HCT116 (cell line): Measurements from ENCODE around the gene MTA3. TPM values are rescaled to one million over a fixed set of nuclear protein-coding genes. Genes with fewer than 3 reads are reported as not detected.

Source experiments
- ATAC-seq: fragments of 200-7000 bp; cut with Tn5 transposase; 2 replicates; pipeline ENCODE4 v1.9.1; 2020; ENCODE audit warnings: mild to moderate bottlenecking, moderate library complexity
- BruUV-seq: library from RNA; stranded (reverse); fragments of 400-500 nt; replicated peaks from 2 replicates; lab custom pipeline; 2021; lab: Mats Ljungman, UMichigan
- CTCF ChIA-PET: fragments of 300-600 bp; sonication (Branson Sonifier 250); formaldehyde crosslinking; loops from one replicate; lab custom pipeline; 2021; ENCODE audit warnings: antibody characterized with exemption; lab: Charles Lee
- POLR2A ChIA-PET: fragments of 300-600, 350-600 bp; sonication (Branson Sonifier 250); formaldehyde crosslinking; loops from one replicate; lab custom pipeline; 2021; ENCODE audit warnings: antibody characterized with exemption; lab: Charles Lee
- RAD21 ChIA-PET, 2 experiments: fragments of 300-600 bp; sonication (Branson Sonifier 250); formaldehyde crosslinking; loops; one replicate each; lab custom pipeline; 2023; ENCODE audit warnings: low total read pairs in 2 of 2; ENCODE audit not compliant: uncharacterized antibody in 2 of 2, unreplicated experiment in 2 of 2, low non-redundant PET in 1 of 2; lab: Charles Lee
- DNase-seq: peaks from one replicate; pipeline ENCODE4 v3.0.0-alpha.2; 2010; ENCODE audit warnings: low read depth, low spot score
- H2AFZ ChIP-seq: fragments of 200-600 bp; shearing (Covaris generic), sonication (generic); 2 replicates; pipeline ENCODE4 v1.6.1; 2017; ENCODE audit warnings: low read depth, mixed run types, mixed read lengths, antibody characterized with exemption, low read length; ENCODE audit not compliant: poor library complexity, severe bottlenecking
- H3K27ac ChIP-seq: 2 replicates; pipeline ENCODE4 v1.5.1; 2012; ENCODE audit warnings: low read depth, low read length
- H3K27me3 ChIP-seq: fragments of 200-600 bp; sonication (generic); 2 replicates; pipeline ENCODE4 v1.6.1; 2016; ENCODE audit warnings: mixed run types, low read length, mixed read lengths; ENCODE audit not compliant: insufficient read depth
- H3K36me3 ChIP-seq, 2 experiments: fragments of 200-500 bp in 1 of 2; fragments of 200-600 bp in 1 of 2; sonication (Bioruptor generic) in 1 of 2; sonication (generic) in 1 of 2; 2 replicates each; pipeline versions ENCODE4 v1.5.1 to v1.6.1; 2014 to 2016; ENCODE audit warnings: low read length in 2 of 2, inconsistent platforms in 1 of 2, mixed read lengths in 1 of 2, mixed run types in 1 of 2; ENCODE audit not compliant: insufficient read depth in 2 of 2, control insufficient read depth in 1 of 2
- H3K4me1 ChIP-seq, 2 experiments: fragments of 200-600 bp in 1 of 2; sonication (generic) in 1 of 2; 2 replicates each; pipeline versions ENCODE4 v1.5.1 to v1.6.1; 2012 to 2017; ENCODE audit warnings: low read length in 2 of 2, inconsistent platforms in 1 of 2, mild to moderate bottlenecking in 1 of 2, mixed read lengths in 1 of 2, mixed run types in 1 of 2, moderate library complexity in 1 of 2; ENCODE audit not compliant: insufficient read depth in 2 of 2, control insufficient read depth in 1 of 2
- H3K4me2 ChIP-seq: fragments of 200-600 bp; sonication (generic); 2 replicates; pipeline ENCODE4 v1.6.1; 2017; ENCODE audit warnings: mixed run types, low read length, mixed read lengths
- H3K4me3 ChIP-seq, 2 experiments: fragments of 200-600 bp in 1 of 2; sonication (generic) in 1 of 2; replicated peaks in 1 of 2; 2 replicates each; pipeline ENCODE4 v1.5.1; 2011 to 2016; ENCODE audit warnings: low read length in 2 of 2, control low read depth in 1 of 2, low read depth in 1 of 2, mild to moderate bottlenecking in 1 of 2, mixed read lengths in 1 of 2, mixed run types in 1 of 2
- H3K79me2 ChIP-seq: fragments of 200-600 bp; sonication (generic); 2 replicates; pipeline ENCODE4 v1.6.1; 2017; ENCODE audit warnings: mild to moderate bottlenecking, mixed run types, low read length, moderate library complexity, mixed read lengths; ENCODE audit not compliant: insufficient read depth
- H3K9ac ChIP-seq: fragments of 200-600 bp; sonication (generic); 2 replicates; pipeline ENCODE4 v1.6.1; 2016; ENCODE audit warnings: low read length, mixed read lengths
- H3K9me2 ChIP-seq: fragments of 200-600 bp; sonication (generic), shearing (Covaris generic); 2 replicates; pipeline ENCODE4 v1.6.1; 2017; ENCODE audit warnings: mixed run types, mild to moderate bottlenecking, moderate library complexity; ENCODE audit not compliant: insufficient read depth
- H3K9me3 ChIP-seq, 2 experiments: fragments of 200-500 bp in 1 of 2; fragments of 200-600 bp in 1 of 2; sonication (Bioruptor generic) in 1 of 2; sonication (generic) in 1 of 2; 2 replicates each; pipeline ENCODE4 v1.6.1; 2014 to 2017; ENCODE audit warnings: low read length in 2 of 2, mixed read lengths in 2 of 2, inconsistent platforms in 1 of 2, low read depth in 1 of 2, mild to moderate bottlenecking in 1 of 2, mixed run types in 1 of 2, moderate library complexity in 1 of 2; ENCODE audit not compliant: control insufficient read depth in 1 of 2, insufficient read depth in 1 of 2
- H4K20me1 ChIP-seq: fragments of 200-600 bp; sonication (generic), shearing (Covaris generic); 2 replicates; pipeline ENCODE4 v1.6.1; 2017; ENCODE audit warnings: mixed run types, mild to moderate bottlenecking, moderate library complexity; ENCODE audit not compliant: insufficient read depth
- CBX3 ChIP-seq: IDR thresholded peaks from 2 replicates; pipeline ENCODE4 v1.6.1; 2012; ENCODE audit warnings: low read depth
- EGR1 ChIP-seq: IDR thresholded peaks from 2 replicates; pipeline ENCODE4 v1.6.1; 2012; ENCODE audit warnings: low read depth
- EZH2 ChIP-seq: fragments of 200-600 bp; sonication (generic); IDR thresholded peaks from 2 replicates; pipeline ENCODE4 v1.6.1; 2017; ENCODE audit warnings: antibody characterized with exemption, mixed run types
- JUND ChIP-seq: IDR thresholded peaks from 2 replicates; pipeline ENCODE4 v1.6.1; 2012
- POLR2A ChIP-seq: IDR thresholded peaks from 2 replicates; pipeline ENCODE4 v1.7.0; 2011; ENCODE audit warnings: borderline replicate concordance; ENCODE audit not compliant: insufficient read depth, insufficient read length; ENCODE audit errors: extremely low read depth
- POLR2AphosphoS5 ChIP-seq: IDR thresholded peaks from 2 replicates; pipeline ENCODE4 v1.6.1; 2011; ENCODE audit warnings: mild to moderate bottlenecking, low read depth, low read length, moderate library complexity
- RAD21 ChIP-seq: IDR thresholded peaks from 2 replicates; pipeline ENCODE4 v1.6.1; 2012; ENCODE audit warnings: low read depth, mild to moderate bottlenecking
- SIN3A ChIP-seq: IDR thresholded peaks from 2 replicates; pipeline ENCODE4 v1.6.1; 2012; ENCODE audit warnings: low read depth
- SRF ChIP-seq: IDR thresholded peaks from 2 replicates; pipeline ENCODE4 v1.6.1; 2012; ENCODE audit warnings: low read depth
- TCF7L2 ChIP-seq: IDR thresholded peaks from 2 replicates; pipeline ENCODE4 v1.7.0; 2011; ENCODE audit warnings: borderline replicate concordance, inconsistent platforms; ENCODE audit not compliant: insufficient read depth, insufficient read length; ENCODE audit errors: extremely low read depth
- ZFX ChIP-seq: fragments of 450-650 bp; IDR thresholded peaks from 2 replicates; pipeline ENCODE4 v1.6.1; 2017
- intact Hi-C: fragments of 100-400 bp; cut with micrococcal nuclease; formaldehyde crosslinking; loops from 2 replicates; pipeline ENCODE4 v1.10.0; 2022
- total RNA-seq: library from RNA; stranded (reverse); gene quantifications from one replicate; pipeline ENCODE4 v1.2.1, GENCODE V29; 2021; ENCODE audit not compliant: unreplicated experiment

MTA3 gene
- total RNA-seq, 1 experiment from 2014 or later: 46.3 TPM

- H3K4me3 ChIP-seq: no peak overlapping the region
- TF ChIP-seq TCF7L2: no peak
- TF ChIP-seq EGR1: no peak
- TF ChIP-seq SIN3A: no peak
- no peak for TF ChIP-seq POLR2AphosphoS5
- no peak for TF ChIP-seq POLR2A
- no peak for TF ChIP-seq EZH2
- TF ChIP-seq ZFX: no peak
- no peak for TF ChIP-seq JUND
- TF ChIP-seq, all 23 proteins: peak for 0
- Histone ChIP-seq H3K79me2 (no peaks in the 10 kb centered on the region), H3K4me1 (no peaks in the 10 kb centered on the region), H2AFZ (no peak overlapping the region), H3K36me3 (no peaks in the 10 kb centered on the region), H3K9ac (no peak overlapping the region), H3K9me2 (no peaks in the 10 kb centered on the region), H3K27me3 (no peaks in the 10 kb centered on the region), H3K27ac (no peak overlapping the region), H3K4me2 (no peak overlapping the region), H4K20me1 (no peaks in the 10 kb centered on the region), H3K9me3 (no peaks in the 10 kb centered on the region)
- ATAC-seq (no peak), DNase-seq (no peak)
- intact Hi-C loops: no loop called here
- ChIA-PET RAD21 (no interaction called here), CTCF (no interaction called here), POLR2A (no interaction called here)
- BruUV-seq: no TSS peak
Measured at GRCh38 chr2:42795275-42795674, 226.8 kb downstream of the MTA3 start.

- no peak overlapping the region for H3K4me2 ChIP-seq
- ChIA-PET RAD21 (no interaction called here), CTCF (no interaction called here), POLR2A (no interaction called here)
- no peaks in the 10 kb centered on the region for H3K36me3 ChIP-seq
- no TSS peak for BruUV-seq
- no peak for DNase-seq
- no peak overlapping the region for H2AFZ ChIP-seq
- H3K9me3 ChIP-seq: no peaks in the 10 kb centered on the region
- H3K27me3 ChIP-seq: no peaks in the 10 kb centered on the region
- no peaks in the 10 kb centered on the region for H3K9me2 ChIP-seq
- H3K4me1 ChIP-seq: no peaks in the 10 kb centered on the region
- H3K27ac ChIP-seq: no peak overlapping the region
- H3K9ac ChIP-seq: no peak overlapping the region
- intact Hi-C loops: no loop called here
- H4K20me1 ChIP-seq: no peaks in the 10 kb centered on the region
- TF ChIP-seq RAD21: no peak
- no peak for TF ChIP-seq SRF
- no peak for TF ChIP-seq CBX3
- TF ChIP-seq SIN3A: no peak
- no peaks in the 10 kb centered on the region for H3K79me2 ChIP-seq
- no peak for ATAC-seq
- no peak overlapping the region for H3K4me3 ChIP-seq
Measured at GRCh38 chr2:42795841-42796301, 227.4 kb downstream of the MTA3 start.
